Prostate gland (tissue), 2 donors: Measurements from ENCODE around the gene GUCY1B1.

Experiments
- POLR2A ChIP-seq: fragments of 450-650 bp; IDR thresholded peaks from one replicate; pipeline ENCODE4 v1.6.1; 2016; ENCODE audit warnings: antibody characterized with exemption, mild to moderate bottlenecking
- POLR2AphosphoS5 ChIP-seq: sonication (generic); formaldehyde crosslinking; IDR thresholded peaks from one replicate; pipeline ENCODE4 v1.6.1; 2017; ENCODE audit warnings: antibody characterized with exemption
- TF ChIP-seq, protein P1 (sequence below), 4 experiments: fragments of 200-600 bp in 2 of 4; fragments of 450-650 bp in 2 of 4; sonication (generic) in 2 of 4; IDR thresholded peaks; 1 replicate in 3 of 4; 2 replicates in 1 of 4; pipeline ENCODE4 v1.5.1; 2016 to 2019; ENCODE audit warnings: antibody characterized with exemption in 4 of 4, mild to moderate bottlenecking in 2 of 4, moderate library complexity in 2 of 4

GRCh38 chr4:155822572-155822971, 63.8 kb downstream of the GUCY1B1 start:
- TF ChIP-seq, protein P1, sequence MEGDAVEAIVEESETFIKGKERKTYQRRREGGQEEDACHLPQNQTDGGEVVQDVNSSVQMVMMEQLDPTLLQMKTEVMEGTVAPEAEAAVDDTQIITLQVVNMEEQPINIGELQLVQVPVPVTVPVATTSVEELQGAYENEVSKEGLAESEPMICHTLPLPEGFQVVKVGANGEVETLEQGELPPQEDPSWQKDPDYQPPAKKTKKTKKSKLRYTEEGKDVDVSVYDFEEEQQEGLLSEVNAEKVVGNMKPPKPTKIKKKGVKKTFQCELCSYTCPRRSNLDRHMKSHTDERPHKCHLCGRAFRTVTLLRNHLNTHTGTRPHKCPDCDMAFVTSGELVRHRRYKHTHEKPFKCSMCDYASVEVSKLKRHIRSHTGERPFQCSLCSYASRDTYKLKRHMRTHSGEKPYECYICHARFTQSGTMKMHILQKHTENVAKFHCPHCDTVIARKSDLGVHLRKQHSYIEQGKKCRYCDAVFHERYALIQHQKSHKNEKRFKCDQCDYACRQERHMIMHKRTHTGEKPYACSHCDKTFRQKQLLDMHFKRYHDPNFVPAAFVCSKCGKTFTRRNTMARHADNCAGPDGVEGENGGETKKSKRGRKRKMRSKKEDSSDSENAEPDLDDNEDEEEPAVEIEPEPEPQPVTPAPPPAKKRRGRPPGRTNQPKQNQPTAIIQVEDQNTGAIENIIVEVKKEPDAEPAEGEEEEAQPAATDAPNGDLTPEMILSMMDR (IDR thresholded peaks at IDR 0.05): no peak
- TF ChIP-seq POLR2AphosphoS5: no peak
- TF ChIP-seq POLR2A: no peak
